ENCODE measurements around the gene ESRRB. TPM values are rescaled to one million over a fixed set of nuclear protein-coding genes. Genes with fewer than 3 reads are reported as not detected.

Gene ESRRB
- total RNA-seq, 3 donors from 2014 or later (not counting 1 experiment from before 2014, with no cell fraction given) = 0.45 to 1.3 TPM; not detected in 1

- Mint-ChIP-seq H3K4me3 (no peak overlapping the region), H3K27ac (no peak overlapping the region), H3K9me3 (no peaks in the 10 kb centered on the region), H3K4me1 (no peaks in the 10 kb centered on the region), H3K27me3 (ENCODE audit: low read depth in 2 of 2) (peaks cover 15 to 17% of the 10 kb centered on the region in 2 donors), H3K36me3 (no peaks in the 10 kb centered on the region)
- Histone ChIP-seq H3K9me3 (ENCODE audit: control insufficient read depth, insufficient read depth, low read length) (no peaks in the 10 kb centered on the region), H3K27me3 (ENCODE audit: control insufficient read depth, insufficient read depth, low read length) (no peaks in the 10 kb centered on the region), H3K36me3 (ENCODE audit: control insufficient read depth, insufficient read depth, low read length) (no peaks in the 10 kb centered on the region), H3K4me1 (ENCODE audit: control insufficient read depth, insufficient read depth, low read length) (no peaks in the 10 kb centered on the region), H3K4me3 (ENCODE audit: low read length) (no peak overlapping the region), H3K27ac (ENCODE audit: low read length) (no peak overlapping the region)
- no peak for ATAC-seq
- 74% methylated on average over 8 of the region's 8 CpGs for WGBS (ENCODE audit: insufficient coverage)
- intact Hi-C loops (cut with micrococcal nuclease) = no loop called here
- DNase-seq = no peak
- no peak for TF ChIP-seq CTCF (IDR thresholded peaks at IDR 0.05)
These were observed 29.4 kb upstream of the ESRRB start for GRCh38 chr14:76346391-76347160.

- Histone ChIP-seq H3K27ac (ENCODE audit: low read length) (no peak overlapping the region), H3K4me3 (ENCODE audit: low read length) (no peak overlapping the region), H3K27me3 (ENCODE audit: control insufficient read depth, insufficient read depth, low read length) (no peaks in the 10 kb centered on the region), H3K36me3 (ENCODE audit: control insufficient read depth, insufficient read depth, low read length) (no peaks in the 10 kb centered on the region), H3K4me1 (ENCODE audit: control insufficient read depth, insufficient read depth, low read length) (peaks cover 2% of the 10 kb centered on the region), H3K9me3 (ENCODE audit: control insufficient read depth, insufficient read depth, low read length) (no peaks in the 10 kb centered on the region)
- Mint-ChIP-seq H3K9me3 (no peaks in the 10 kb centered on the region), H3K27ac (no peak overlapping the region), H3K4me1 (peaks cover 0 to 6% of the 10 kb centered on the region in 2 donors), H3K4me3 (no peak overlapping the region), H3K36me3 (no peaks in the 10 kb centered on the region), H3K27me3 (ENCODE audit: low read depth in 2 of 2) (peaks cover 0 to 12% of the 10 kb centered on the region in 2 donors)
- TF ChIP-seq CTCF (IDR thresholded peaks at IDR 0.05) = no peak
- 74% methylated on average over 8 of the region's 8 CpGs for WGBS (ENCODE audit: insufficient coverage)
- ATAC-seq (no peak), DNase-seq (no peak)
- intact Hi-C loops (cut with micrococcal nuclease) = no loop called here
These were observed 27.0 kb upstream of the ESRRB start for GRCh38 chr14:76348898-76349297.

- no peaks in the 10 kb centered on the region for H3K9me3 ChIP-seq (ENCODE audit: control insufficient read depth, insufficient read depth, low read length)
- H3K4me1 ChIP-seq (ENCODE audit: control insufficient read depth, insufficient read depth, low read length) = peaks cover 2% of the 10 kb centered on the region
- H3K27me3 ChIP-seq (ENCODE audit: control insufficient read depth, insufficient read depth, low read length) = no peaks in the 10 kb centered on the region
- H3K36me3 ChIP-seq (ENCODE audit: control insufficient read depth, insufficient read depth, low read length) = no peaks in the 10 kb centered on the region
- no peaks in the 10 kb centered on the region for H3K36me3 Mint-ChIP-seq
- no peak overlapping the region for H3K27ac Mint-ChIP-seq
- peaks cover 0 to 6% of the 10 kb centered on the region in 2 donors for H3K4me1 Mint-ChIP-seq
- no peaks in the 10 kb centered on the region for H3K9me3 Mint-ChIP-seq
- peaks cover 0 to 10% of the 10 kb centered on the region in 2 donors for H3K27me3 Mint-ChIP-seq (ENCODE audit: low read depth in 2 of 2)
- H3K27ac ChIP-seq (ENCODE audit: low read length) = no peak overlapping the region
- no peak overlapping the region for H3K4me3 Mint-ChIP-seq
- 70% methylated on average over 4 of the region's 4 CpGs for WGBS (ENCODE audit: insufficient coverage)
- no peak for DNase-seq
- no peak for TF ChIP-seq CTCF (IDR thresholded peaks at IDR 0.05)
- no peak for ATAC-seq
- intact Hi-C loops (cut with micrococcal nuclease) = no loop called here
- no peak overlapping the region for H3K4me3 ChIP-seq (ENCODE audit: low read length)
These were observed 25.9 kb upstream of the ESRRB start for GRCh38 chr14:76349993-76350392.

- no peak overlapping the region for H3K27ac ChIP-seq (ENCODE audit: low read length)
- H3K9me3 Mint-ChIP-seq = no peaks in the 10 kb centered on the region
- H3K4me3 ChIP-seq (ENCODE audit: low read length) = no peak overlapping the region
- DNase-seq (no peak), ATAC-seq (no peak)
- H3K27me3 Mint-ChIP-seq (ENCODE audit: low read depth in 2 of 2) = peaks cover 6% of the 10 kb centered on the region in 2 donors
- H3K27me3 ChIP-seq (ENCODE audit: control insufficient read depth, insufficient read depth, low read length) = no peaks in the 10 kb centered on the region
- H3K36me3 Mint-ChIP-seq = no peaks in the 10 kb centered on the region
- peaks cover 2% of the 10 kb centered on the region for H3K4me1 ChIP-seq (ENCODE audit: control insufficient read depth, insufficient read depth, low read length)
- peaks cover 0 to 6% of the 10 kb centered on the region in 2 donors for H3K4me1 Mint-ChIP-seq
- no peak overlapping the region for H3K4me3 Mint-ChIP-seq
- intact Hi-C loops (cut with micrococcal nuclease) = no loop called here
- WGBS (ENCODE audit: insufficient coverage) = 90% methylated on average over 4 of the region's 5 CpGs
- no peak overlapping the region for H3K27ac Mint-ChIP-seq
- TF ChIP-seq CTCF (IDR thresholded peaks at IDR 0.05) = no peak
- no peaks in the 10 kb centered on the region for H3K36me3 ChIP-seq (ENCODE audit: control insufficient read depth, insufficient read depth, low read length)
- H3K9me3 ChIP-seq (ENCODE audit: control insufficient read depth, insufficient read depth, low read length) = no peaks in the 10 kb centered on the region
These were observed 25.3 kb upstream of the ESRRB start for GRCh38 chr14:76350671-76351070.

Data from natural killer cell (primary cell).